ENCODE measurements around the gene HSPA12B. TPM values are rescaled to one million over a fixed set of nuclear protein-coding genes. Genes with fewer than 3 reads are reported as not detected.

Gene HSPA12B
- polyA plus RNA-seq, 5 donors, result 21.2 to 34.6 (median 24.0) TPM

DNA sequence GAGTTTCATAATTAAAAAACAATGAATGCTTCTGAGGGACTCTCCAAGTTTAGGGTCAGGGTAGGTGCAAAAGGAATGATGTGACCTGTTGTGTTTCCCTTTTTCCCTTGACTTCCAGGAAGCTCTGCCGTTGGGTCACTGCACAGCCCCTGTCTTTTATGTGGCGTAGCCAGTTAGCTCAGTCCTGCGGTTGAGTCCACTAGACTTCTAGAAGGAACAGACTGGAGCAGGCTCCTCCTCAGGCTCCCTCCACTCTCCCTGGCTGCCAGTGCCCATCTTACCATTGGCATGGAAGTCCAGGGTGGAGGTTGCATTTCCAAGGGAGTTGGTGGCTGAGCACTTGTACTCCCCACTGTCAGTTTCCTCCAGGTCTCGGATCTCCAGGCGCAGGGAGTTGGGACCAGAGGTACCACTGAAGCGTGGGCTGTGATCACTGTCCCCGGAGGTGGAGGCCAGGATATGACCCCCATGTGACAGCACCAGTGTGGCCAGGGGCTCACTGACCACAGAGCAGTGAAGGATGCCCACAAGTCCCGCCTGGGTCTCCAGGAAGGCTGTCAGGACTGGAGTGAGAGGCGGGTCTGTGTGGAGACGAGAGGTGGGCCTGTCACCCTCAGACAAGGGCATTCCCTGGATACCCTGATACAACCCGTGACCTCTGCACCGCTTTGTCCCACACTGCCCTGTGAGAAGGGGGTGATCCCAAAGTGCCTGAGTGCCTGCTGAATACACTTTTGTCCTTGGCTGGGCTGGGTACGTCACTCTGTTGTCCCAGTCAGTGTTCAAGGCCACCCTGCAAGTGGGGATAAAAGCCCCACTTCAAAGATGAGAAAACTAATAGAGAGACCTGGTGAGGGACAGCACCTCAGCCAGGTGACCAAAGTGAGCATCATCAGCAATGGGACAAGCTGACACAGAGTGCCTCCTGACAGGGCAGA lies 31.2 kb upstream of the HSPA12B start:
- no peak for DNase-seq

DNA sequence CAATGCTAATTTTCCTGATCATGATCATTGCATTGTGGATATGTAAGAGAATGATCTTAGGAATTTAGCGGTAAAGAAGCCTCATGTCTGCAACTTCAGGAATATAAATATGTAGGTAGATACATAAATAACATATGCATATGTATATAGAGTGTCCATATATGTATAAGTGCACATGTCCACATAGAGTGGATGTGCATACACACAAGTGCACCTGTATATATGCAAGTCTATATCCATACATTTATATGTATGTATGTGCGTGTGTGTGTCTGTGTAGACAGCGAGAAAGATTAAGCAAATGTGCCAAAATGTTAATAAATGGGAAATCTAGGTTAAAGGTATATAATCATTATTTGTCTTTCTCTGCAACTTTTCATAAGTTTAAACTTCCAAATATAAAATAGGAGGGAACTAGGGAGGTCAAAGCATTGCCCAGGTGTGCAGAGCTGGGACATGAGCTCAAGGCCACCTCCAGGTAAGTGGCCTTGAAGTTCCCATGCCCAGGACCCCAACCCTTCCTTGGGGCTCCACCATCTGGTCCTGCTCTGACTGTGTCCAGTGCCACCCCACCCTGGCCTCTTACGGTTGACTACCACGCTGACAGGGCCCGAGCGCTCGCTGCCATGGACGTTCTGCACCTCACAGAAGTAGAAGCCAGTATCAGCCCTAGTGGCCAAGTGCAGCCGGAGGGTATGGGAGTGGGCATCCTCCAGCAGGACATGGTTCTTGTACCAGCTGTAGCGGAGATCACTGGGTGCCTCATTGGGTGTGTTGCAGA lies 29.7 kb upstream of the HSPA12B start:
- DNase-seq, result no peak

GRCh38 chr20:3704087-3704486 lies 28.4 kb upstream of the HSPA12B start:
- DNase-seq, result no peak

DNA sequence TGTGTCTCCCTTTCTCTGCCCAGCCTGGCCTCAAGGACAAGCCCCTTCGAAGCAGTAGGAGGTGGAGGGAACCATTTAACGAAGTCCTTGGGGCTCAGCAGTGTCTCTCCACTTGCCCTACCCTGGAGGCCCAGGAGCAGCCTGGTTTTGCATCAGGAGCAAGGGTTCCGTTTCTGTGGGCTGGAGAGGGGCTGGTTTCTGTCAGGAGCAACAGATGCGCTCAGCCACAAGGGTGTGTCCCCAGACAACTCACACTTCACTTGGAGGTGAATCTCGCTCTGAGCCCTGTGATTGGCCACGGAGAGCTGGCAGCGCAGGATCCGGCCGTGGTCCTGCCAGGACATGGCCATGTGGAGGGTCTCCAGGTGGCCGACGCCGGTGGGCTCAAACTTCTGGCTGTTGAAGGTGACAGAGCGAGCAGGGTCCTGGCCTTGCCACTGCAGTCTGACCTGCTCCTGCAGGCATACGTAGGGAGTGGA lies 27.0 kb upstream of the HSPA12B start:
- DNase-seq, result no peak

- DNase-seq, result no peak
These were observed 26.3 kb upstream of the HSPA12B start for GRCh38 chr20:3705970-3706739.

DNA sequence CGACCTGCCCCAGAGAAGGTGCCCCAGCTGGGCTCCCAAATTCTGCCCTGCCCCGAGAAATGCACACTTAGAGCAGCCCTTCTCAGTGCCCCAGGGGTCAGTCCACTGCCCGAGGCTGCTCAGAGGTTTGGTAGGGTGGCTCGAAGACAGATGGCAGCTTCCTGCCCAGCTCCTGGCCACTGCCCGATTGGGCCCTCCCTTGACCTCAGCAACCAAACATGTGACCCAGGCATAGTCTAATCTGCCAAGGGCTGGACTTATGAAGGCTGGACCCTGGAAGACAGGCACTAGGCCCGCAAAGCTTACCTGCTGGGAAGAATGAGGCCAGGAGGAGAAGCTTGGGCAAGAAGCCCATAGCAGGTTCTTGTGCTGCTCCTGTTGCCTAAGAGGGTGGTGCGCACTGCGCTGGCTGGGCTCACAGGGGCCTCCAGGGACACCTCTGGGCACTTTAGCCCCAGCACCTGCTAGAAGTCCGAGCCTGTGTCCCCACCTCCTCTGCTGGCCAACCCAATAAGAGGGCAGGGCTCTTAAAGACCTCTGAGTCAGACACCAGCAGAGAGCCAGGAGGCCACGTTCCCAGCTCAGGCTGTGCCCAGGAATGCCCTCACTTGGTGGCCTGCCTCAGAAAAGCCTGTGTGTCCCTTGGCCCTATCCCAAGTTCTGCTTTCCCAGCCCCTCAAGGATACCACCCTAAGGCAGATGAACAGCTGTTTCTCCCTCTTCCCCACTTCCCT lies 25.5 kb upstream of the HSPA12B start:
- no peak for DNase-seq

DNA sequence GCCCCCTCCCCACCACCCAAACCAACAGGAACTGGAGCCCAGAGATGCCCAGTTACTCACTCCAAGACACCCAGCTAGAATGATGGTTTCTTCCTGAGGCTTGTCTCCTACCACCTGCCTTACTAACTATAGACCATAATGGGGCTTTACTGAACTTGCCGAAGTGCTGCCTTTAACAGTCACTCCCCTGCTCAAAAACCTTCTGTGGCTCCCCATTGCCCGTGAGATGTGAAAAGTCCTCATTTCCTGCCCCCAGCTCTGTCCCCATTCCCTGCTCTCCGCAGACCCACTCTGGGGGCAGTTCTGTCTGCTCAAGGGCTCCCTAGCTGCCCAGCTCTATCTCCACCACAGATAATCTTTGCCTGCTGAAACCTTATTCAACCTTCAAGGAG lies 25.0 kb upstream of the HSPA12B start:
- DNase-seq, result no peak

DNA sequence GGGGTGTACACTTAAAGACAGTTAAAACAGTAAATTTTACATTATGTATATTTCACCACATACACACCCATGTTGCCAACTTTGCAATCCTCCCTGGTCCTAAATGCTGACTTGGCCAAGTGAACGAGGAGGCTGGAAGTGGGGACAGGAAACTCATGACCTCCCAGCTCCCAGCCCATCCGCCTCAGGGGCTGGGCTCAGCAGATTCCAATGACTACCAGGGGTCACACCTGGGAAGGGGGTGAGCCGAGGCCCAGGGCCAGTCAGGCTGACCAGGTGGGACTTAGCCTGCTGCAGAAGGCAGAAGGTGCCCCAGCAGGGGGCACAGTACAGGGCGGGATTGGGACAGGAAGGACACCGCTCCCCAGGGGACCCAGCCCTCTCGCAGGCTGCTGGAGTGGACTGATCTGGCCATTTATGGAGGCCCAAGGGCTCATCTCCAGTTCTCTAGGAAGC lies 22.4 kb upstream of the HSPA12B start:
- DNase-seq, result no peak

GRCh38 chr20:3710703-3711483 lies 21.6 kb upstream of the HSPA12B start:
- peak; percentile 55 to 65 for DNase-seq

DNA sequence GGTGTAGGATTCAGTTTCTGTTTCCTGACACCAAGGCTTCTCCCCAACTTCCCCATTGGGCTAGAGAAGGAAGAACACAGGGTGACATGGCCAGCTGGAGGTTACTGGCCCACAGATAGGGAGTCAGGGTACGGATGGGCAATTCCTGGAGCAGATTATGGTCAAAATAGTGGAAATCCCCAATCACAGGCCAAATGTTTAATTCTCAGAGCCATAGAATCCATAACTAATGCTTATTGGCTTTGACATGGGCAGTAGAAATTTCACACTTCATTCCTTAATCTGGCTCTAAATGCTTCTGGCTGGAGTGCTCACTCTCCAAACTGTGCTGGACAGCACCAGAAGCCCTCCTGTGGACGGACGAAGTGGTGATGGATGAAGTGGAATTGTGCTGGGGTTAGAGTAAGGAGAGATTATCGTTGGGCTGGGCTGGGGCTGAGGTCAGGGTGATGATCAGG lies 21.0 kb upstream of the HSPA12B start:
- DNase-seq, result no peak

DNA sequence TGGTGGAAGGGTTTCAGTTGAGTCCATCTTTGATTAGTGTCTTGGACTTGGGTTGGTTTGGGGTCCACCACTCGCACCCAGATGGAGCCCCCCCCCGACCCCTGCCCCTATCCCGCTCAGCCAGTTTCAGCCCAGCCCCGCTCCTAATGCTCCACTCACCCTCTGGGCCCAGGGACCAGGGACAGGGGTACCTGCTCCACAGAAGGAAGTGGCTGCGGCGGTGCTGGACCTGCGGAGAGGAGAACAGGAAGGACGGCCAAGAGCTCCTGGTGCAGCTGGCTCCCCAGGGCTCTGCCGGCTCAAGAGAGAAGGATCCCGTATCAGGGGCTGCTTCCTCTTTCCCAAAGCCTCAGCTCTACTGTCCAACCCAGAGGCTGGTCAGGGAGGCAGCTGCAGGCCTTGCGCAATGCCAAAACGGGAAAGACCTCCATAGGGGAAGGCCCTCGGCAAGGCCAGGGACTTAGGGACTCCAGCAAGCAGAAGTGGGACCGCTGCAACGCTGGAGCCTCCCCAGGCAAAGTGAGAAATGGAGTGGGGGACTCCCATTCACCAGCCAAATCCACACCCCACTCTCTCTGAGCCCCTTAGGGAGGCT lies 20.1 kb upstream of the HSPA12B start, which contains the start of gene SIGLEC1:
TSS of gene SIGLEC1 (minus strand) at position 322 of the 595 bp plus-strand sequence. CDS start 5,472 bp downstream, outside the sequence.
- DNase-seq, result no peak

DNA sequence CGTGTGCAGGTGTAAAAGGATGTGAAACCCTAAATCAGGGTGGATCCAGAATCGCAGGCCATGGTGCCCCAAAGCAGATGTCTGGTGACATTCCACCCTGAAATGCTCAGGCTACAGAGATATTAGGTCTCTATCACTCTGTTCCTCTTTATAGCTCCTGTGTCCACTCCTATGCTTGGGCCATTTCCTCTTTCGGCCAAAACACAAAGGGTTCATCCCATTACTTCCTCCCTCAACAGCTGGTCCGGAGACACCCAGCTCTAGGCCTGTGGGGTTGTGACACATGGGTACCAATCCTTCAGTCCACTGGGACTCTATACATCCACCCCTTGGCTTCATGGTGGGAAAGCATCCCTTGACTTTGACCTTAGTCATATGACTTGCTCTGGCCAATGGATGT lies 18.4 kb upstream of the HSPA12B start:
- DNase-seq, result no peak

GRCh38 chr20:3716195-3716834 lies 16.2 kb upstream of the HSPA12B start:
- DNase-seq, result no peak

DNA sequence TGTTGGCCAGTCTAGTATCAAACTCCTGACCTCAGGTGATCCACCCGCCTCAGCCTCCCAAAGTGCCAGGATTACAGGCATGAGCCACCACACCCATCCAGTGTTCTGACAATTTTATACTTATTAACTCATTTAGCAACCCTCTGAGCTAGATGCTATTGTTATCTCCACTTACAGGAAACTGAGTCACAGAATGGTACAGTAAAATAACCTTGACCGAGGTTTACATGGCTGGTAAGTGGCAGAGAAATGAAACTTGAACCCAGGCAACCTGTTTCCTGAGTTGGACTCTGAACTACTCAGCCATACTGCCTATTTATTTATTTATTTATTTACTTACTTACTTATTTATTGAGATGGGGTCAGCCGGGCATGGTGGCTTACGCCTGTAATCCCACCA lies 13.4 kb upstream of the HSPA12B start:
- DNase-seq, result no peak

DNA sequence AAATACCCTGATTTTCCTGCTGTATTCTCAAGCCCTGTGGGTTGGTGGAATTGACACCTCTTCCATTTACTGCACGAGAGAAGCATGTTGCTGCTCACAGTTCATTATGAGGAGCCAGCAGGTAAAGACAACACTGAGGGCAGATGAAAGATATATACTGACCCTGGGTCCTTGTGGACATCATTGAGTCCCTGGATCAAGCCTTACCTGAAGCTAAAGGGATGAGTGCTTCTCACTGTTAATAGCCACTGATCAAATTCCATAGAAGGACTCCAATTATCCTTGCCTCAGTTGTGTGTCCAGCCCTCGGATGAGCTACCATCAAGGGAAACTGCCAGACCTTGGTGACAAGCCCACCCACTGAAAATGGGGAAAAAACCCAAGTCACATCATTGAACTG lies 12.4 kb upstream of the HSPA12B start:
- no peak for DNase-seq

DNA sequence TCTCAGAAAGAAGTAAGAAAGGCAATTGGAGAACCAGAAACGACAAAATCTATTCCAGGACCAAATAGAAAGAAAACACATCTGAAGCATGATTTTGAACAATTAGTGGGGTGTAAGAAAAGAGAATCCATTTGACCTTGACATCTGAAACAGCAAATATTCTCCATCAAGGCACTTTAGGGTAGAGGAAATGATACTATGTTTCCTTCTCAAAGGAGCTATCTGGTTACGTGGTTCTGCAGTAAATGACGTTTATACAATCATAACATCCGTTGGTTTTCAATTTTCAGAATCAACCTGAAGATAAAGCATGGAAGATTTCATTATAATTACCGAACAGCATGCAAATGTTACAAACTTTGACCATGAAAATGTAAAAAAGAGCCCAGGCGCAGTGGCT lies 11.9 kb upstream of the HSPA12B start:
- no peak for DNase-seq

GRCh38 chr20:3721912-3722311 lies 10.6 kb upstream of the HSPA12B start:
- DNase-seq, result no peak

- DNase-seq, result no peak
These were observed 9.2 kb upstream of the HSPA12B start for GRCh38 chr20:3723284-3723683.

DNA sequence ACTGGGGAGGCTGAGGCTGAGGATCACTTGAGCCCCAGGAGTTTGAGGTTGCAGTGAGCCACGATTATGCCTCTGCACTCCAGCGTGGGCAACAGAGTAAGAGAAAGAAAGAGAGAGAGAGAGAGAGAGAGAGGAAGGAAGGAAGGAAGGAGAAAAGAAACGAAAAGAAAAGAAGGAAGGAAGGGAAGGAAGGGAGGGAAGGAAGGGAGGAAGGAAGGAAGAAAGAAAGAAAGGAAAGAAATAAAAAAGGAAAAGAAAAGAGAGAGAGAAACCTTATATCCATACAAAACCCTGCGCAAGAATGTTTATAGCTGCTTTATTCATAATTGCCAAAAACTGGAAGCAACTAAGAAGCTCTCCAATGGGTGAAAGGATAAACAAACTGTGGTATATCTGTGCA lies 8.1 kb upstream of the HSPA12B start:
- DNase-seq, result no peak

Data from right lung (tissue), 5 donors.